Parathyroid adenoma (tissue), 2 donors: Measurements from ENCODE around the gene NDUFS4.

Experiments
- H2AFZ ChIP-seq: fragments of 300-600 bp; sonication (generic); one replicate; pipeline ENCODE4 v1.7.0; 2017; ENCODE audit warnings: antibody characterized with exemption, mild to moderate bottlenecking
- H3K27ac ChIP-seq: fragments of 300-600 bp; sonication (generic); one replicate; pipeline ENCODE4 v1.7.0; 2017
- H3K27me3 ChIP-seq: fragments of 300-600 bp; sonication (generic); one replicate; pipeline ENCODE4 v1.7.0; 2017; ENCODE audit warnings: low read length; ENCODE audit not compliant: control insufficient read depth, insufficient read depth
- H3K36me3 ChIP-seq: fragments of 300-600 bp; sonication (generic); one replicate; pipeline ENCODE4 v1.7.0; 2017; ENCODE audit warnings: low read length; ENCODE audit not compliant: control insufficient read depth, insufficient read depth
- H3K4me1 ChIP-seq: fragments of 300-600 bp; sonication (generic); one replicate; pipeline ENCODE4 v1.7.0; 2017; ENCODE audit warnings: control low read depth
- H3K4me2 ChIP-seq: fragments of 300-600 bp; sonication (generic); one replicate; pipeline ENCODE4 v1.7.0; 2017; ENCODE audit warnings: low read length
- H3K4me3 ChIP-seq: fragments of 300-600 bp; sonication (generic); one replicate; pipeline ENCODE4 v1.7.0; 2017; ENCODE audit warnings: low read depth, low read length
- H3K79me2 ChIP-seq: fragments of 300-600 bp; sonication (generic); one replicate; pipeline ENCODE4 v1.7.0; 2017; ENCODE audit warnings: control low read depth
- H3K9ac ChIP-seq: fragments of 300-600 bp; sonication (generic); one replicate; pipeline ENCODE4 v1.7.0; 2017; ENCODE audit warnings: mild to moderate bottlenecking
- H3K9me3 ChIP-seq: fragments of 300-600 bp; sonication (generic); one replicate; pipeline ENCODE4 v1.7.0; 2017; ENCODE audit warnings: low read length; ENCODE audit not compliant: control insufficient read depth
- TF ChIP-seq, protein P1 (sequence below): fragments of 300-600 bp; sonication (generic); IDR thresholded peaks from one replicate; pipeline ENCODE4 v1.7.0; 2017; ENCODE audit warnings: antibody characterized with exemption, mild to moderate bottlenecking
- donor health status: primary hyperparathyroidism.

Gene NDUFS4

GRCh38 chr5:53569453-53569852 lies 9.0 kb downstream of the NDUFS4 start:
- no peak overlapping the region for H3K4me3 ChIP-seq
- H3K36me3 ChIP-seq: no peaks in the 10 kb centered on the region
- H3K4me2 ChIP-seq: no peak overlapping the region
- H3K9me3 ChIP-seq: no peaks in the 10 kb centered on the region
- H2AFZ ChIP-seq: no peak overlapping the region
- peaks cover 49% of the 10 kb centered on the region for H3K79me2 ChIP-seq
- H3K27ac ChIP-seq: no peak overlapping the region
- H3K9ac ChIP-seq: no peak overlapping the region
- TF ChIP-seq, protein P1, sequence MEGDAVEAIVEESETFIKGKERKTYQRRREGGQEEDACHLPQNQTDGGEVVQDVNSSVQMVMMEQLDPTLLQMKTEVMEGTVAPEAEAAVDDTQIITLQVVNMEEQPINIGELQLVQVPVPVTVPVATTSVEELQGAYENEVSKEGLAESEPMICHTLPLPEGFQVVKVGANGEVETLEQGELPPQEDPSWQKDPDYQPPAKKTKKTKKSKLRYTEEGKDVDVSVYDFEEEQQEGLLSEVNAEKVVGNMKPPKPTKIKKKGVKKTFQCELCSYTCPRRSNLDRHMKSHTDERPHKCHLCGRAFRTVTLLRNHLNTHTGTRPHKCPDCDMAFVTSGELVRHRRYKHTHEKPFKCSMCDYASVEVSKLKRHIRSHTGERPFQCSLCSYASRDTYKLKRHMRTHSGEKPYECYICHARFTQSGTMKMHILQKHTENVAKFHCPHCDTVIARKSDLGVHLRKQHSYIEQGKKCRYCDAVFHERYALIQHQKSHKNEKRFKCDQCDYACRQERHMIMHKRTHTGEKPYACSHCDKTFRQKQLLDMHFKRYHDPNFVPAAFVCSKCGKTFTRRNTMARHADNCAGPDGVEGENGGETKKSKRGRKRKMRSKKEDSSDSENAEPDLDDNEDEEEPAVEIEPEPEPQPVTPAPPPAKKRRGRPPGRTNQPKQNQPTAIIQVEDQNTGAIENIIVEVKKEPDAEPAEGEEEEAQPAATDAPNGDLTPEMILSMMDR: no peak
- H3K4me1 ChIP-seq: no peaks in the 10 kb centered on the region
- no peaks in the 10 kb centered on the region for H3K27me3 ChIP-seq

GRCh38 chr5:53571403-53571802 lies 11.0 kb downstream of the NDUFS4 start:
- H3K27me3 ChIP-seq: no peaks in the 10 kb centered on the region
- peaks cover 52% of the 10 kb centered on the region for H3K79me2 ChIP-seq
- no peak overlapping the region for H3K9ac ChIP-seq
- no peak overlapping the region for H3K4me3 ChIP-seq
- TF ChIP-seq, protein P1: no peak
- H2AFZ ChIP-seq: no peak overlapping the region
- no peaks in the 10 kb centered on the region for H3K9me3 ChIP-seq
- H3K4me2 ChIP-seq: no peak overlapping the region
- H3K36me3 ChIP-seq: no peaks in the 10 kb centered on the region
- no peak overlapping the region for H3K27ac ChIP-seq
- H3K4me1 ChIP-seq: no peaks in the 10 kb centered on the region

DNA sequence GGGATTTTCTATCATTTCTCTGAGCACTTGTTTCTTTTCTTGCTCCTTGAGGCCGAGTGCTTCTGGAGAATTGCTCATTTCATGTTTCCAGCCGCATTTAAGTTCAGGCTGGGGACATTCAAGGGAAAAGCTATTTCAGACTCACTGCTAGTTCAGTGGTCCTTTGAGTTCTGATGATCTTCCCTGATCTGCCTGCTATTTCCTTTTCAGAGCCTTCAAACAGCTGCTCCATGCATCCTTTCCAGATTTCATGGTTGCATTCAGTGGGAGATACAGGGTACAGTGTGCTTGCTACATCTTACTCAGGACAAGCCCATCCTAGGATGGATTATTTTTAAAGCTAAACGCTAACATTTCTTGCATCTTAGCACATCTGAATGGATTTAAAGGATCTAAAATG lies 14.7 kb downstream of the NDUFS4 start:
- no peaks in the 10 kb centered on the region for H3K9me3 ChIP-seq
- H3K27ac ChIP-seq: no peak overlapping the region
- H3K79me2 ChIP-seq: peaks cover 58% of the 10 kb centered on the region
- no peak overlapping the region for H3K4me3 ChIP-seq
- no peak overlapping the region for H3K9ac ChIP-seq
- no peaks in the 10 kb centered on the region for H3K36me3 ChIP-seq
- no peak overlapping the region for H2AFZ ChIP-seq
- H3K4me2 ChIP-seq: no peak overlapping the region
- TF ChIP-seq, protein P1: no peak
- no peaks in the 10 kb centered on the region for H3K4me1 ChIP-seq
- H3K27me3 ChIP-seq: no peaks in the 10 kb centered on the region

GRCh38 chr5:53575831-53576230 lies 15.4 kb downstream of the NDUFS4 start:
- TF ChIP-seq, protein P1: no peak
- Histone ChIP-seq H3K4me2 (no peak overlapping the region), H3K9ac (no peak overlapping the region), H3K4me1 (no peaks in the 10 kb centered on the region), H3K36me3 (no peaks in the 10 kb centered on the region), H3K9me3 (no peaks in the 10 kb centered on the region), H2AFZ (no peak overlapping the region), H3K4me3 (no peak overlapping the region), H3K27ac (no peak overlapping the region), H3K27me3 (no peaks in the 10 kb centered on the region), H3K79me2 (peaks cover 58% of the 10 kb centered on the region)

- Histone ChIP-seq H3K27me3 (no peaks in the 10 kb centered on the region), H3K9me3 (no peaks in the 10 kb centered on the region), H3K9ac (no peak overlapping the region), H3K4me2 (no peak overlapping the region), H3K36me3 (no peaks in the 10 kb centered on the region), H3K27ac (no peak overlapping the region), H3K79me2 (peaks cover 63% of the 10 kb centered on the region), H3K4me3 (no peak overlapping the region), H2AFZ (no peak overlapping the region), H3K4me1 (no peaks in the 10 kb centered on the region)
- TF ChIP-seq, protein P1: no peak
These were observed 16.2 kb downstream of the NDUFS4 start for GRCh38 chr5:53576674-53577073.
